GM19324 (cell line): Measurements from ENCODE around the gene MEOX1.
"Not testable (repeated sequence)": the region's sequence is repeated elsewhere in the genome, so short reads cannot be mapped to it uniquely, and the experiment has no call there.

Source experiments
- ATAC-seq: cut with Tn5 transposase; IDR thresholded peaks from one replicate; pipeline ENCODE4 v1.9.1; 2021; ENCODE audit warnings: mild to moderate bottlenecking, moderate library complexity; ENCODE audit not compliant: unreplicated experiment, low FRiP score

The MEOX1 gene

GRCh38 chr17:43661699-43662412, at the start of gene MEOX1:
MEOX1 (minus strand) TSS chr17:43661922; CDS start chr17:43661534, 388 bp downstream.
- ATAC-seq: no peak

- ATAC-seq: no peak
Observed at GRCh38 chr17:43710101-43710500, 48.4 kb upstream of the MEOX1 start.

- no peak for ATAC-seq
Observed at GRCh38 chr17:43709210-43709609, 47.5 kb upstream of the MEOX1 start.

- no peak for ATAC-seq
Observed at GRCh38 chr17:43707184-43707583, 45.5 kb upstream of the MEOX1 start.

- ATAC-seq: no peak
Observed at GRCh38 chr17:43706235-43706634, 44.5 kb upstream of the MEOX1 start.

GRCh38 chr17:43703630-43704029, 41.9 kb upstream of the MEOX1 start:
- no peak for ATAC-seq

GRCh38 chr17:43702637-43703036, 40.9 kb upstream of the MEOX1 start:
- ATAC-seq: no peak

- ATAC-seq: no peak
Observed at GRCh38 chr17:43701318-43701743, 39.6 kb upstream of the MEOX1 start.

GRCh38 chr17:43699438-43699756, 37.7 kb upstream of the MEOX1 start:
- no peak for ATAC-seq

- no peak for ATAC-seq
Observed at GRCh38 chr17:43698678-43699437, 37.1 kb upstream of the MEOX1 start.

GRCh38 chr17:43697937-43698336, 36.2 kb upstream of the MEOX1 start:
- ATAC-seq: no peak

GRCh38 chr17:43696891-43697290, 35.2 kb upstream of the MEOX1 start:
- ATAC-seq: no peak

- no peak for ATAC-seq
Observed at GRCh38 chr17:43695970-43696865, 34.5 kb upstream of the MEOX1 start.

GRCh38 chr17:43694081-43694870, 32.6 kb upstream of the MEOX1 start:
- ATAC-seq: no peak

GRCh38 chr17:43691317-43691693, 29.6 kb upstream of the MEOX1 start:
- ATAC-seq: no peak

- no peak for ATAC-seq
Observed at GRCh38 chr17:43690624-43691316, 29.0 kb upstream of the MEOX1 start.

GRCh38 chr17:43689814-43690213, 28.1 kb upstream of the MEOX1 start:
- no peak for ATAC-seq

GRCh38 chr17:43689131-43689530, 27.4 kb upstream of the MEOX1 start:
- no peak for ATAC-seq

- not testable (repeated sequence) for ATAC-seq
Observed at GRCh38 chr17:43686957-43687356, 25.2 kb upstream of the MEOX1 start.
